Cardiac fibroblast (primary cell): ENCODE measurements around the gene NEUROD2.

Source experiments
- DNase-seq, 2 donors: peaks; one replicate each; pipeline versions ENCODE4 v3.0.0 to v3.0.0-alpha.2; 2010; ENCODE audit warnings: low read depth in 2 of 2
- H3K4me3 ChIP-seq, 2 donors: replicated peaks in 1 of 2; 1 replicate in 1 of 2; 2 replicates in 1 of 2; pipeline ENCODE4 v1.5.1; 2011; ENCODE audit warnings: low read depth in 2 of 2, low read length in 2 of 2, mild to moderate bottlenecking in 2 of 2, moderate library complexity in 1 of 2
- CTCF ChIP-seq: IDR thresholded peaks from one replicate; pipeline ENCODE4 v1.5.1; 2011; ENCODE audit warnings: low read depth, mild to moderate bottlenecking, low read length, inconsistent platforms

NEUROD2 gene

GRCh38 chr17:39606434-39607056 is 1.2 kb downstream of the NEUROD2 start:
- no peak overlapping the region for H3K4me3 ChIP-seq
- no peak for DNase-seq
- TF ChIP-seq CTCF: no peak

DNA sequence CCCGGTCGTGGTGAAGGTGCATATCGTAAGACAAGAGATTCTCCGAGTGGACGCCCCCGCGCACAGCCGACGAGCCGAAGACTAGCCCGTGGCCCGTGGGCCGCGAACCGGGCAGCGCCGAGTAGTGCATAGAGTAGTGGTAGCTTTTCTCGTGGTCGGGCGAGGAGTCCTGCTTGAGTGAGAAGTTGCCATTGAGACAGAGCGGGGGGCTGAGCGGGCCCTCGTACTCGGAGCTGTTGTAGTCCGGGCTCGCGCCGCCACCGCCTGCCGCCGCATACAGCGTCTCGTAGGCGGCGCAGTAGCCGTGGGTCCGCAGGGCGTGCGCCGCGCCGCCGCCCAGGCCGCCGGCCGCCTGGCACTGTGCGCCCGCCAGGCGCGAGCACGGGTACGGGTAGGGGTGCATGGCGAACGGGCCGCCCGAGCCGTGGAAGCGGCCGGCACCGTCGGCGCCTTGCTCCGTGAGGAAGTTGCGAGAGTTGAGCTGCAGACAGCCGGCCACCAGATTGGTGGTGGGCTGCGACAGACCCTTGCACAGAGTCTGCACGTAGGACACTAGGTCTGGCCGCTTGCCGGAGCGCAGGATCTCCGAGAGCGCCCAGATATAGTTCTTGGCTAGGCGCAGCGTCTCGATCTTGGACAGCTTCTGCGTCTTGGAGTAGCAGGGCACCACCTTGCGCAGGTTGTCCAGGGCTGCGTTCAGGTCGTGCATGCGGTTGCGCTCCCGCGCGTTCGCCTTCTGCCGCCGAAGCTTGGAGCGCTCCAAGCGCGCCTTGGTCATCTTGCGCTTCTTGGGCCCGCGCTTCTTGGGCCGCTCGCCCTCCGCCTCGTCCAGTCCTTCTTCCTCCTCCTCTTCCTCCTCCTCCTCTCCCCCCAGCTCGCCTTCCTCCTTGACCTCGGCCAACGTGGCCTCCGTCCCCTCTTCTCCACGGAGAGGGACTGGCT is 2.0 kb downstream of the NEUROD2 start:
- TF ChIP-seq CTCF: no peak
- H3K4me3 ChIP-seq: no peak overlapping the region
- DNase-seq: peak in 1 of 2 donors; percentile 36

DNA sequence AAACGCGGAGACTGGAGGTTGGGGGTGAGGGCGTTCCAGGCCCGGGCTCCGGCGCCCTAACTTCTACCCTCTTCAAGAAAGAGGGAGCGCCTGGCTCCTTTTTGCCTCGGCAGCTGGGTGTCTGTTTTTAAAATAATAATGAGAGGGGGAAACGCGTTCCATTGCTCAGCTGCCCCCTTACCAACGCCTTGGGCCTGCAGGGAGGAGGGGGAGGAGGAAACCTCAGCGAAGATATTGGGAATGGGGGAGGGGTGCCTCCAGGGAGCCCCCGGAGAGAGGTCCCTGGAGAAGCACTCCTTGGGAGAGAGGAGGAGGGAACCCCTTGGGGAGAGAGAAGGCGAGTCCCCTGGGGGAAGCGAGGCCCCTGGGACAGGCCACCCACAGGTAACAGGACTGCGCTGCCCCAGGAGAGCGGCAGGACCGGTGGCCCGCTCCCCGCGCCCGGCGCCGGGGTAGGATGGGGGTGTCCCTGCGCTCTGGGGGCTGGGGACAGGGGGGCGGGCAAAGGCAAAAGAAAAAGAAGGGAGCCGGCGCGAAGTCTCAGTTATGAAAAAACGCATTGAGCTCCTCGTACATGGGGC is 2.7 kb downstream of the NEUROD2 start:
- TF ChIP-seq CTCF: no peak
- H3K4me3 ChIP-seq: no peak overlapping the region
- no peak for DNase-seq

DNA sequence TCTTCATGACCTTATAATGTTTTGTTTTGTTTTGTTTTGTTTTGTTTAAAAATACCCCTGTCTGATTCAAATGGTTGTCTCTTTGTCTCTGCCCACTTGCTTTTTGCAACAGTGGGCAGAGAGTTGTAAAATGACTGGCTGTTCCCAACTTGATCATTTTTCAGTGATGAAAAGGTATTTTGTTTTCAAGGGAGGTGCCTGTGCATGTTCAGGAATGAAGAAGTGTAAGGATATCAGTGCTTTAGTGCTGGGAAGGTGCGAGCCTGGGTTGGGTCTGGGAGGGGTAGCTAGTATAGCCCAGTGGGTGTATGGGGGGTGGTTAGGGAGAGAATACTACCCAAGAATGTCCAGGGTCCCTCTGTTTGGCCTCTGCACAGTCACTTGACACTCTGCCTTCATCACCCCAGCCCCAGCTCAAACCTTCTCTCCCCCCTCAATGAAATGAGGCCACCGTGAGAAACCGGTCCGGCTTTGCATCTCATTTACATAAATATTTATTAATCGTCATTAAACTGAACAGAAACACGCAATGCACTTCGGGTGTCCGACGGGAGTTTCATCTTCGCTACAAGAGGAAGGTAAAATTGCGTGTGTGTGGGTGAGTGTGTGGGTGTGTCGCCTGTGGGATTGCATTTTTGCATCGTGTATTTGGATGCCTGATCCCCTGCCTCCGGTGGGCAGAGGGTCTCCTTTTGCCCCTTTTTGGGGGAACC is 4.3 kb downstream of the NEUROD2 start:
- DNase-seq: no peak
- no peak overlapping the region for H3K4me3 ChIP-seq
- TF ChIP-seq CTCF: no peak

DNA sequence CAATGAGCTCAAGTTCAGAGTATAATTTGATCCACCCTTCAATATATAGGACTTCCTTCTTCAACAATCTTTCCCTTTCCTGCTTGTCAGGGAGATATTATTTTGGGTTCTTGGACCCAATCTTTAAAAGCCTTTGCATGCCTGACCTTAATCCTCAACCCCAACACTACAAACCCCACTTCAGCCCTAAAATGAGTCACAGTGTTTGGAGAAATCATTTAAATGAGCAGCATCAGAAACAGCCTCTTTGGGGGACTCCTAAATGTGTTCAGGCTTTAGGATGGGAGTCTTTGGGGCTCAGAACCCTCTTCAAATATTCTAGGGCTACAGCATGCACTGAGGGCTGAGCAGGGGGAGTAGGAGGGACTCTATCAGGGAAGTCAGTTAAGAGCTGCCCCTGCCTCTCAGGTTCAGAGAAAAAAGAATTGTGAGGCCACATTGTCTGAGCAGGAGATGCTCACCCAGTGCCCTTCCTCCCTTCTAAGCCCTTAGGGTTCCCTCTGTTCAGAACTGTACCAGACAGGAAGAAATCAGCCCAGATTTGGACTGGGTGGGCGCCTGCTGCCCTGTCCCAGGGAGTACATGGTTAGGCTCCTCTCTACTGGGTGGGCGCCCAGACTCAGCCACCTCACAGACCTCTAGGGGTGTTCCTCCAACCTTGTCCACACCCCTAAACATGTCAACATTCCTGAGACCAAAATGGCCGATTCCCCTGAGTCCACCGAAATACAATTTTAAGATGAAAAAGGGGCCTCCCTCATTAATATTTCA is 5.0 kb downstream of the NEUROD2 start:
- no peak overlapping the region for H3K4me3 ChIP-seq
- no peak for DNase-seq
- no peak for TF ChIP-seq CTCF
